Measurements from ENCODE around the gene GRPEL1. TPM values are rescaled to one million over a fixed set of nuclear protein-coding genes. Genes with fewer than 3 reads are reported as not detected.

GRPEL1 gene
- total and polyA plus RNA-seq, 3 donors from 2014 or later, result 40.8 to 88.6 (median 58.5) TPM

- no peak overlapping the region for H3K27ac ChIP-seq
- H3K9me3 ChIP-seq, result no peaks in the 10 kb centered on the region
- H3K27me3 ChIP-seq, result no peaks in the 10 kb centered on the region
- H3K36me3 ChIP-seq (ENCODE audit: low read depth, missing control alignments), result no peaks in the 10 kb centered on the region
- 94% methylated on average over 10 to 16 of the region's 16 CpGs for WGBS, 2 donors
- TF ChIP-seq POLR2A (IDR thresholded peaks at IDR 0.05), result no peak
- TF ChIP-seq, protein P1, sequence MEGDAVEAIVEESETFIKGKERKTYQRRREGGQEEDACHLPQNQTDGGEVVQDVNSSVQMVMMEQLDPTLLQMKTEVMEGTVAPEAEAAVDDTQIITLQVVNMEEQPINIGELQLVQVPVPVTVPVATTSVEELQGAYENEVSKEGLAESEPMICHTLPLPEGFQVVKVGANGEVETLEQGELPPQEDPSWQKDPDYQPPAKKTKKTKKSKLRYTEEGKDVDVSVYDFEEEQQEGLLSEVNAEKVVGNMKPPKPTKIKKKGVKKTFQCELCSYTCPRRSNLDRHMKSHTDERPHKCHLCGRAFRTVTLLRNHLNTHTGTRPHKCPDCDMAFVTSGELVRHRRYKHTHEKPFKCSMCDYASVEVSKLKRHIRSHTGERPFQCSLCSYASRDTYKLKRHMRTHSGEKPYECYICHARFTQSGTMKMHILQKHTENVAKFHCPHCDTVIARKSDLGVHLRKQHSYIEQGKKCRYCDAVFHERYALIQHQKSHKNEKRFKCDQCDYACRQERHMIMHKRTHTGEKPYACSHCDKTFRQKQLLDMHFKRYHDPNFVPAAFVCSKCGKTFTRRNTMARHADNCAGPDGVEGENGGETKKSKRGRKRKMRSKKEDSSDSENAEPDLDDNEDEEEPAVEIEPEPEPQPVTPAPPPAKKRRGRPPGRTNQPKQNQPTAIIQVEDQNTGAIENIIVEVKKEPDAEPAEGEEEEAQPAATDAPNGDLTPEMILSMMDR (IDR thresholded peaks at IDR 0.05), result no peak
- no peaks in the 10 kb centered on the region for H3K4me1 ChIP-seq
- intact Hi-C loops (cut with DNase I; ENCODE audit: low total_unique reads), result no loop called here
- no peak overlapping the region for H3K4me3 ChIP-seq
- no peak for DNase-seq
Observed at GRCh38 chr4:7023486-7023885, 44.4 kb downstream of the GRPEL1 start.

- H3K4me3 ChIP-seq, result no peak overlapping the region
- H3K4me1 ChIP-seq, result no peaks in the 10 kb centered on the region
- H3K27ac ChIP-seq, result no peak overlapping the region
- intact Hi-C loops (cut with DNase I; ENCODE audit: low total_unique reads), result no loop called here
- H3K9me3 ChIP-seq, result no peaks in the 10 kb centered on the region
- no peak for TF ChIP-seq POLR2A (IDR thresholded peaks at IDR 0.05)
- TF ChIP-seq, protein P1 (IDR thresholded peaks at IDR 0.05), result no peak
- 85 to 86% methylated on average over 10 to 13 of the region's 13 CpGs for WGBS, 2 donors
- no peaks in the 10 kb centered on the region for H3K36me3 ChIP-seq (ENCODE audit: low read depth, missing control alignments)
- no peak for DNase-seq
- no peaks in the 10 kb centered on the region for H3K27me3 ChIP-seq
Observed at GRCh38 chr4:7021930-7022664, 45.8 kb downstream of the GRPEL1 start.

GRCh38 chr4:7021355-7021754, 46.5 kb downstream of the GRPEL1 start:
- Histone ChIP-seq H3K36me3 (ENCODE audit: low read depth, missing control alignments) (no peaks in the 10 kb centered on the region), H3K27me3 (no peaks in the 10 kb centered on the region), H3K4me3 (no peak overlapping the region), H3K9me3 (no peaks in the 10 kb centered on the region), H3K4me1 (no peaks in the 10 kb centered on the region), H3K27ac (no peak overlapping the region)
- intact Hi-C loops (cut with DNase I; ENCODE audit: low total_unique reads), result no loop called here
- WGBS, 2 donors, result 71 to 78% methylated on average over 5 of the region's 5 CpGs
- no peak for DNase-seq
- TF ChIP-seq, protein P1 (IDR thresholded peaks at IDR 0.05), result no peak
- TF ChIP-seq POLR2A (IDR thresholded peaks at IDR 0.05), result no peak

GRCh38 chr4:7020856-7021255, 47.0 kb downstream of the GRPEL1 start:
- intact Hi-C loops (cut with DNase I; ENCODE audit: low total_unique reads), result no loop called here
- Histone ChIP-seq H3K4me1 (no peaks in the 10 kb centered on the region), H3K9me3 (no peaks in the 10 kb centered on the region), H3K36me3 (ENCODE audit: low read depth, missing control alignments) (no peaks in the 10 kb centered on the region), H3K4me3 (no peak overlapping the region), H3K27ac (no peak overlapping the region), H3K27me3 (no peaks in the 10 kb centered on the region)
- TF ChIP-seq, protein P1 (IDR thresholded peaks at IDR 0.05), result no peak
- TF ChIP-seq POLR2A (IDR thresholded peaks at IDR 0.05), result no peak
- WGBS, 2 donors, result 93 to 95% methylated on average over 11 of the region's 11 CpGs
- no peak for DNase-seq

GRCh38 chr4:7020290-7020689, 47.6 kb downstream of the GRPEL1 start:
- Histone ChIP-seq H3K9me3 (no peaks in the 10 kb centered on the region), H3K27me3 (no peaks in the 10 kb centered on the region), H3K27ac (no peak overlapping the region), H3K4me3 (no peak overlapping the region), H3K36me3 (ENCODE audit: low read depth, missing control alignments) (no peaks in the 10 kb centered on the region), H3K4me1 (no peaks in the 10 kb centered on the region)
- WGBS, 2 donors, result 83 to 94% methylated on average over 2 of the region's 2 CpGs
- intact Hi-C loops (cut with DNase I; ENCODE audit: low total_unique reads), result no loop called here
- TF ChIP-seq, protein P1 (IDR thresholded peaks at IDR 0.05), result no peak
- no peak for TF ChIP-seq POLR2A (IDR thresholded peaks at IDR 0.05)
- no peak for DNase-seq

Data from testis (tissue), 3 donors.